Upper lobe of left lung (tissue), 6 donors: Measurements from ENCODE around the gene SLC35G1. TPM values are rescaled to one million over a fixed set of nuclear protein-coding genes. Genes with fewer than 3 reads are reported as not detected.

ENCODE experiments used
- ATAC-seq, 2 donors: fragments of 200-7000 bp; cut with Tn5 transposase; one replicate each; pipeline ENCODE4 v1.9.1; 2022; ENCODE audit warnings: mild to moderate bottlenecking in 2 of 2, moderate library complexity in 2 of 2; ENCODE audit not compliant: low FRiP score in 2 of 2
- DNase-seq, 2 donors: peaks; one replicate each; pipeline ENCODE4 v3.0.0-alpha.2; 2019 to 2020
- H3K27ac ChIP-seq, 4 donors: fragments of 200-600 bp; sonication (generic); one replicate each; pipeline ENCODE4 v1.5.1; 2016 to 2019
- H3K27me3 ChIP-seq, 4 donors: fragments of 200-600 bp; sonication (generic); one replicate each; pipeline ENCODE4 v1.5.1; 2017 to 2019
- H3K36me3 ChIP-seq, 4 donors: fragments of 200-600 bp; sonication (generic); one replicate each; pipeline ENCODE4 v1.5.1; 2016 to 2019
- H3K4me1 ChIP-seq, 4 donors: fragments of 200-600 bp; sonication (generic); one replicate each; pipeline ENCODE4 v1.5.1; 2018 to 2019
- H3K4me3 ChIP-seq, 4 donors: fragments of 200-600 bp; sonication (generic); one replicate each; pipeline ENCODE4 v1.5.1; 2017 to 2019; ENCODE audit warnings: mild to moderate bottlenecking in 2 of 4, moderate library complexity in 1 of 4
- H3K9me3 ChIP-seq, 4 donors: fragments of 200-600 bp; sonication (generic); one replicate each; pipeline ENCODE4 v1.5.1; 2018 to 2019
- CTCF ChIP-seq, 6 experiments: fragments of 450-650 bp in 4 of 6; fragments of 200-600 bp in 2 of 6; sonication (generic) in 2 of 6; IDR thresholded peaks; one replicate each; pipeline ENCODE4 v1.5.1; 2016 to 2019; ENCODE audit warnings: antibody characterized with exemption in 6 of 6
- EP300 ChIP-seq, 4 donors: sonication (generic); formaldehyde crosslinking; IDR thresholded peaks; one replicate each; pipeline ENCODE4 v1.5.1; 2017; ENCODE audit warnings: antibody characterized with exemption in 4 of 4, control low read depth in 2 of 4
- POLR2A ChIP-seq, 4 donors: fragments of 450-650 bp; IDR thresholded peaks; one replicate each; pipeline ENCODE4 v1.5.1; 2016 to 2017; ENCODE audit warnings: antibody characterized with exemption in 4 of 4, mild to moderate bottlenecking in 2 of 4
- POLR2AphosphoS5 ChIP-seq, 2 donors: sonication (generic); formaldehyde crosslinking; IDR thresholded peaks; one replicate each; pipeline ENCODE4 v1.5.1; 2017; ENCODE audit warnings: antibody characterized with exemption in 2 of 2
- WGBS, 2 donors: methylation state at CpG; one replicate each; pipeline ENCODE4 v1.1.5; 2017 to 2018; 5-methylcytosine and 5-hydroxymethylcytosine counted together
- total RNA-seq, 6 donors: library from RNA; depleted of rRNA in 4 of 6; stranded (reverse); fragments of >200 nt in 4 of 6; gene quantifications; one replicate each; pipeline versions ENCODE4 v1.1.0 to v1.2.1, GENCODE V29; 2016 to 2021
- donor health status: DM: no; HTN: no; CAD: no; lungs with moderate emphysema.
- donor health status: DM: no; HTN: yes; CAD: no; lungs with severe emphysema.

The SLC35G1 gene
- total RNA-seq, 6 donors from 2014 or later: 2.4 to 10.5 (median 3.2) TPM

- Histone ChIP-seq H3K9me3 (no peaks in the 10 kb centered on the region), H3K27ac (no peak overlapping the region), H3K4me3 (no peak overlapping the region), H3K27me3 (no peaks in the 10 kb centered on the region), H3K4me1 (no peaks in the 10 kb centered on the region), H3K36me3 (no peaks in the 10 kb centered on the region)
- ATAC-seq: peak; percentile 53 to 58
- DNase-seq: no peak
- TF ChIP-seq POLR2AphosphoS5 (IDR thresholded peaks at IDR 0.05): no peak
- TF ChIP-seq CTCF (IDR thresholded peaks at IDR 0.05): no peak
- no peak for TF ChIP-seq POLR2A (IDR thresholded peaks at IDR 0.05)
- no peak for TF ChIP-seq EP300 (IDR thresholded peaks at IDR 0.05)
- WGBS, 2 donors: 74 to 79% methylated on average over 2 of the region's 2 CpGs
Measured at GRCh38 chr10:93917821-93918220, 24.0 kb downstream of the SLC35G1 start.

DNA sequence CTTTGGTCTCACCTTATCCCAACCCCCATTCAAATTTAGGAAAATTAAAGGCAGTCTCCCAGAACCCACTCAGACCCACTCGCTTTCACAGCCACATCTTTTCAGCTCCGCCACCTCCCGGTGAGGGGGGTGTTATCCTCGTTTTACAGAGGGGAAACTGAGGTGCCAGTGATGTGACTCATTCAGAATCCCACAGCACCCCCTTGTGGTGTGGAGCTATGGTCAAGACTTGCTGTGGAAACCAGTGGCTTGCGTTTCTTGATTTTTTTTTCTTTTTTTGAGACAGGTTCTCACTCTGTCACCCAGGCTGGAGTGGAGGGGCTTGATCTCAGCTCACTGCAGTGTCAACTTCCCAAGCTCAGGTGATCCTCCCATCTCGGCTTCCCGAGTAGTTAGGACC lies 27.6 kb downstream of the SLC35G1 start:
- no peak for ATAC-seq
- no peak for TF ChIP-seq POLR2A (IDR thresholded peaks at IDR 0.05)
- peak in 3 of 6 experiments; percentile 18 to 27 (median 24) for TF ChIP-seq CTCF (IDR thresholded peaks at IDR 0.05)
- WGBS, 2 donors: 81 to 83% methylated on average over 7 of the region's 7 CpGs

GRCh38 chr10:93926613-93927012 lies 32.8 kb downstream of the SLC35G1 start:
- 79 to 93% methylated on average over 1 of the region's 1 CpG for WGBS, 2 donors
- ATAC-seq: no peak
- no peak for TF ChIP-seq EP300 (IDR thresholded peaks at IDR 0.05)
- TF ChIP-seq POLR2A (IDR thresholded peaks at IDR 0.05): no peak
- no peak for TF ChIP-seq CTCF (IDR thresholded peaks at IDR 0.05)
- TF ChIP-seq POLR2AphosphoS5 (IDR thresholded peaks at IDR 0.05): no peak

More for the DNA sequence above, 27.6 kb downstream of the SLC35G1 start:
- no peaks in the 10 kb centered on the region for H3K36me3 ChIP-seq
- H3K9me3 ChIP-seq: no peaks in the 10 kb centered on the region
- no peak for DNase-seq
- no peaks in the 10 kb centered on the region for H3K27me3 ChIP-seq
- no peak overlapping the region for H3K27ac ChIP-seq
- no peak overlapping the region for H3K4me3 ChIP-seq
- H3K4me1 ChIP-seq: no peaks in the 10 kb centered on the region

DNA sequence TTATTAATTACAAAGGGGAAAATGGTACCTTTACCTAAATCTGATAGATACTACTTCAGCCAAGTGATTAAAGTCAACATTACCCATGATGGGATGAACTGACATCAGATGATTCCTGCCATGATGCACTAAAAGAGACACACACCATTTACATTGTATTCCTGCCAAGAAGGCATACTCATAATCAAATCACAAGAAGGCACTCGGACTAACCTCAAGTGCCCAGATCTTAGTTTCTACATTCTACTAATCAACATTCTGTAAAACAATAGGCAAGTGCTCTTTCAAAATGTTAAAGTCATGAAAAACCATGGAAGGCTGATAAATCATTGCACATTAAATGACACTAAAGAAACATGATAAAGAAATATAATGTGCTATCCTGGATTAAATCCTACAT lies 44.4 kb downstream of the SLC35G1 start:
- no peak for DNase-seq
- no peak overlapping the region for H3K27ac ChIP-seq
- H3K36me3 ChIP-seq: no peaks in the 10 kb centered on the region
- H3K27me3 ChIP-seq: no peaks in the 10 kb centered on the region
- H3K4me3 ChIP-seq: no peak overlapping the region
- H3K9me3 ChIP-seq: no peaks in the 10 kb centered on the region
- TF ChIP-seq POLR2AphosphoS5 (IDR thresholded peaks at IDR 0.05) (no peak), CTCF (IDR thresholded peaks at IDR 0.05) (no peak), EP300 (IDR thresholded peaks at IDR 0.05) (no peak), POLR2A (IDR thresholded peaks at IDR 0.05) (no peak)
- no peak for ATAC-seq
- 59 to 86% methylated on average over 1 of the region's 1 CpG for WGBS, 2 donors
- H3K4me1 ChIP-seq: no peaks in the 10 kb centered on the region

More at GRCh38 chr10:93926613-93927012, 32.8 kb downstream of the SLC35G1 start:
- Histone ChIP-seq H3K4me1 (no peaks in the 10 kb centered on the region), H3K4me3 (no peak overlapping the region), H3K9me3 (no peaks in the 10 kb centered on the region), H3K36me3 (no peaks in the 10 kb centered on the region), H3K27me3 (no peaks in the 10 kb centered on the region), H3K27ac (no peak overlapping the region)
- DNase-seq: no peak

GRCh38 chr10:93940881-93941280 lies 47.1 kb downstream of the SLC35G1 start:
- no peak overlapping the region for H3K27ac ChIP-seq
- ATAC-seq: no peak
- WGBS, 2 donors: 75 to 90% methylated on average over 6 of the region's 6 CpGs

More at GRCh38 chr10:93940881-93941280, 47.1 kb downstream of the SLC35G1 start:
- TF ChIP-seq POLR2AphosphoS5 (IDR thresholded peaks at IDR 0.05) (no peak), CTCF (IDR thresholded peaks at IDR 0.05) (no peak), POLR2A (IDR thresholded peaks at IDR 0.05) (no peak)
- no peaks in the 10 kb centered on the region for H3K27me3 ChIP-seq
- H3K9me3 ChIP-seq: no peaks in the 10 kb centered on the region
- DNase-seq: no peak
- no peaks in the 10 kb centered on the region for H3K36me3 ChIP-seq
- H3K4me1 ChIP-seq: no peaks in the 10 kb centered on the region
- no peak overlapping the region for H3K4me3 ChIP-seq
